HEK293T (cell line): Measurements from ENCODE around the gene PACRG.

ENCODE experiments used
- CTCF ChIA-PET: fragments of 350-600 bp; formaldehyde crosslinking; extraction: SDS; loops from one replicate; lab custom pipeline; 2021; ENCODE audit warnings: antibody characterized with exemption, inconsistent platforms; lab: Yijun Ruan, JAX
- POLR2A ChIA-PET: fragments of 350-600 bp; formaldehyde crosslinking; extraction: SDS; loops from one replicate; lab custom pipeline; 2020; ENCODE audit warnings: antibody characterized with exemption, inconsistent platforms; lab: Yijun Ruan, JAX
- DNase-seq: peaks from one replicate; pipeline ENCODE4 v3.0.0; 2012; ENCODE audit warnings: mixed read lengths; ENCODE audit errors: extremely low spot score
- ARNT ChIP-seq: fragments of 450-650 bp; IDR thresholded peaks from 2 replicates; pipeline ENCODE4 v1.6.1; 2017; ENCODE audit warnings: mild to moderate bottlenecking
- BHLHE40 ChIP-seq: fragments of 450-650 bp; IDR thresholded peaks from 2 replicates; pipeline ENCODE4 v1.6.1; 2016; ENCODE audit warnings: mild to moderate bottlenecking, moderate library complexity, borderline replicate concordance
- CTBP1 ChIP-seq: fragments of 450-650 bp; IDR thresholded peaks from 2 replicates; pipeline ENCODE4 v1.6.1; 2016; ENCODE audit warnings: borderline replicate concordance
- ELF4 ChIP-seq: fragments of 450-650 bp; IDR thresholded peaks from 2 replicates; pipeline ENCODE4 v1.6.1; 2017; ENCODE audit warnings: antibody characterized with exemption
- FOXA1 ChIP-seq: fragments of 450-650 bp; IDR thresholded peaks from 2 replicates; pipeline ENCODE4 v1.6.1; 2016; ENCODE audit warnings: mild to moderate bottlenecking
- FOXK2 ChIP-seq: fragments of 450-650 bp; IDR thresholded peaks from 2 replicates; pipeline ENCODE4 v1.6.1; 2016; ENCODE audit warnings: mild to moderate bottlenecking
- FOXM1 ChIP-seq: fragments of 450-650 bp; IDR thresholded peaks from 2 replicates; pipeline ENCODE4 v1.6.1; 2017; ENCODE audit warnings: mild to moderate bottlenecking, borderline replicate concordance
- HDGF ChIP-seq: fragments of 450-650 bp; IDR thresholded peaks from 2 replicates; pipeline ENCODE4 v1.6.1; 2017; ENCODE audit warnings: antibody characterized with exemption, borderline replicate concordance
- L3MBTL2 ChIP-seq: fragments of 450-650 bp; conservative IDR thresholded peaks from 2 replicates; pipeline ENCODE4 v1.6.1; 2016; ENCODE audit warnings: mild to moderate bottlenecking
- LEF1 ChIP-seq: fragments of 450-650 bp; IDR thresholded peaks from 2 replicates; pipeline ENCODE4 v1.6.1; 2017; ENCODE audit warnings: mild to moderate bottlenecking, borderline replicate concordance
- NFRKB ChIP-seq: fragments of 450-650 bp; IDR thresholded peaks from 2 replicates; pipeline ENCODE4 v1.6.1; 2016; ENCODE audit warnings: mild to moderate bottlenecking, moderate library complexity
- PKNOX1 ChIP-seq: fragments of 450-650 bp; IDR thresholded peaks from 2 replicates; pipeline ENCODE4 v1.6.1; 2016
- SP1 ChIP-seq: fragments of 450-650 bp; IDR thresholded peaks from 2 replicates; pipeline ENCODE4 v1.6.1; 2017
- SUZ12 ChIP-seq: fragments of 450-650 bp; IDR thresholded peaks from 2 replicates; pipeline ENCODE4 v1.6.1; 2016; ENCODE audit warnings: mild to moderate bottlenecking
- TARDBP ChIP-seq: fragments of 450-650 bp; IDR thresholded peaks from 2 replicates; pipeline ENCODE4 v1.6.1; 2016
- ZNF384 ChIP-seq: fragments of 450-650 bp; IDR thresholded peaks from 2 replicates; pipeline ENCODE4 v1.6.1; 2016

PACRG gene

GRCh38 chr6:163352011-163352685 lies 624.4 kb downstream of the PACRG start:
- POLR2A ChIA-PET: no interaction called here
- no peak for DNase-seq
- no peak for TF ChIP-seq PKNOX1
- TF ChIP-seq NFRKB: no peak
- no peak for TF ChIP-seq FOXA1
- no peak for TF ChIP-seq ARNT
- TF ChIP-seq LEF1: no peak
- TF ChIP-seq L3MBTL2: no peak
- no peak for TF ChIP-seq SUZ12
- TF ChIP-seq SP1: no peak
- TF ChIP-seq TARDBP: no peak
- no peak for TF ChIP-seq FOXK2
- TF ChIP-seq BHLHE40: no peak
- TF ChIP-seq HDGF: no peak
- TF ChIP-seq ELF4: no peak
- no peak for TF ChIP-seq CTBP1
- no peak for TF ChIP-seq FOXM1
- no peak for TF ChIP-seq ZNF384
- CTCF ChIA-PET: interaction anchor here (0.7 kb wide), 1 partner anchor 1577 kb away, joined by 3 read pairs; no protein-coding TSS in a partner anchor

GRCh38 chr6:163352966-163353365 lies 625.2 kb downstream of the PACRG start:
- ChIA-PET POLR2A (no interaction called here), CTCF (no interaction called here)
- TF ChIP-seq ARNT (no peak), SP1 (no peak), CTBP1 (no peak), SUZ12 (no peak), L3MBTL2 (no peak), ELF4 (no peak), FOXA1 (no peak), PKNOX1 (no peak), FOXK2 (no peak), HDGF (no peak), ZNF384 (no peak), FOXM1 (no peak), BHLHE40 (no peak)
- DNase-seq: no peak

GRCh38 chr6:163354085-163354484 lies 626.3 kb downstream of the PACRG start:
- no peak for DNase-seq
- CTCF ChIA-PET: interaction anchor here (0.6 kb wide), 1 partner anchor 1613 kb away, joined by 3 read pairs; no protein-coding TSS in a partner anchor
- POLR2A ChIA-PET: no interaction called here
- no peak for TF ChIP-seq LEF1
- TF ChIP-seq HDGF: no peak
- TF ChIP-seq PKNOX1: no peak
- no peak for TF ChIP-seq L3MBTL2
- no peak for TF ChIP-seq CTBP1
- TF ChIP-seq NFRKB: no peak
- TF ChIP-seq ZNF384: no peak
- no peak for TF ChIP-seq BHLHE40
- no peak for TF ChIP-seq FOXM1
- no peak for TF ChIP-seq ARNT
- TF ChIP-seq FOXA1: no peak
- no peak for TF ChIP-seq ELF4
- no peak for TF ChIP-seq TARDBP
- no peak for TF ChIP-seq SUZ12
- TF ChIP-seq FOXK2: no peak
- TF ChIP-seq SP1: no peak

- no peak for TF ChIP-seq ARNT
- no peak for TF ChIP-seq HDGF
- no peak for TF ChIP-seq FOXA1
- no peak for TF ChIP-seq CTBP1
- TF ChIP-seq SP1: no peak
- no peak for TF ChIP-seq PKNOX1
- no peak for TF ChIP-seq ELF4
- CTCF ChIA-PET: interaction anchor here (0.6 kb wide), 1 partner anchor 1614 kb away, joined by 3 read pairs; no protein-coding TSS in a partner anchor
- no peak for DNase-seq
- POLR2A ChIA-PET: no interaction called here
These were observed 627.1 kb downstream of the PACRG start for GRCh38 chr6:163354761-163355425.

GRCh38 chr6:163355426-163355991 lies 627.7 kb downstream of the PACRG start:
- CTCF ChIA-PET: no interaction called here
- no peak for TF ChIP-seq FOXM1
- TF ChIP-seq ARNT: no peak
- no peak for TF ChIP-seq PKNOX1
- TF ChIP-seq LEF1: no peak
- no peak for TF ChIP-seq FOXA1
- no peak for TF ChIP-seq BHLHE40
- no peak for TF ChIP-seq ELF4
- TF ChIP-seq SP1: no peak
- TF ChIP-seq HDGF: no peak
- TF ChIP-seq TARDBP: no peak
- no peak for TF ChIP-seq L3MBTL2
- DNase-seq: no peak
- POLR2A ChIA-PET: no interaction called here
